Myocyte (in vitro differentiated cells): ENCODE results near the gene STMN3. TPM values are rescaled to one million over a fixed set of nuclear protein-coding genes. Genes with fewer than 3 reads are reported as not detected.

Source experiments
- DNase-seq: peaks from one replicate; pipeline ENCODE4 v3.0.0-alpha.2; 2012; ENCODE audit warnings: low read depth
- total RNA-seq: library from RNA; depleted of rRNA; stranded (reverse); fragments of >200 nt; gene quantifications from 2 replicates; pipeline ENCODE4 v1.2.3, GENCODE V29; 2014

The STMN3 gene
- total RNA-seq, 1 donor from 2014 or later: 14.7 TPM

GRCh38 chr20:63590218-63591146 lies 62.7 kb downstream of the STMN3 start:
- no peak for DNase-seq

Other genes starting within 250 kb of the STMN3 start
- gene KCNQ2, start 180.8 kb downstream of the STMN3 start, total RNA-seq: not detected in 2 replicates
- 456 and 555 TPM in 2 replicates for gene EEF1A2, start 154.3 kb downstream of the STMN3 start, total RNA-seq
- gene PPDPF, start 132.7 kb downstream of the STMN3 start, total RNA-seq: 230 and 275 TPM in 2 replicates
- gene PTK6, start 116.0 kb downstream of the STMN3 start, total RNA-seq: 2.1 and 5.2 TPM in 2 replicates
- not detected in 2 replicates for gene SRMS, start 105.7 kb downstream of the STMN3 start, total RNA-seq
- 0.75 TPM in 1 of 2 replicates, not detected in the other for gene FNDC11, start 99.3 kb downstream of the STMN3 start, total RNA-seq
- gene HELZ2, start 79.2 kb downstream of the STMN3 start, total RNA-seq: 15.5 and 17.9 TPM in 2 replicates
- 12.4 and 14.3 TPM in 2 replicates for gene GMEB2, start 26.3 kb downstream of the STMN3 start, total RNA-seq
- 12.2 and 16.6 TPM in 2 replicates for gene RTEL1, start 4.9 kb upstream of the STMN3 start, total RNA-seq
- gene TNFRSF6B, start 43.2 kb upstream of the STMN3 start, total RNA-seq: 4.9 and 5.2 TPM in 2 replicates
- gene ARFRP1, start 54.6 kb upstream of the STMN3 start, total RNA-seq: 47.1 and 63.1 TPM in 2 replicates
- 21.4 and 33.2 TPM in 2 replicates for gene ZGPAT, start 54.6 kb upstream of the STMN3 start, total RNA-seq
- 9.4 and 13.6 TPM in 2 replicates for gene LIME1, start 83.2 kb upstream of the STMN3 start, total RNA-seq
- gene SLC2A4RG, start 86.4 kb upstream of the STMN3 start, total RNA-seq: 96.8 and 104 TPM in 2 replicates
- 19.6 and 20.9 TPM in 2 replicates for gene ZBTB46, start 177.8 kb upstream of the STMN3 start, total RNA-seq
- not detected in 2 replicates for gene ABHD16B, start 208.1 kb upstream of the STMN3 start, total RNA-seq
- 94.4 and 99.0 TPM in 2 replicates for gene TPD52L2, start 211.8 kb upstream of the STMN3 start, total RNA-seq
- 49.3 and 60.7 TPM in 2 replicates for gene DNAJC5, start 241.7 kb upstream of the STMN3 start, total RNA-seq